Measurements from ENCODE around the gene CD79B. TPM values are rescaled to one million over a fixed set of nuclear protein-coding genes. Genes with fewer than 3 reads are reported as not detected.
A peak's percentile ranks its signal among the peaks of the same experiment; 100 is the strongest.

The CD79B gene
- total RNA-seq, 1 donor from 2014 or later: not detected

DNA sequence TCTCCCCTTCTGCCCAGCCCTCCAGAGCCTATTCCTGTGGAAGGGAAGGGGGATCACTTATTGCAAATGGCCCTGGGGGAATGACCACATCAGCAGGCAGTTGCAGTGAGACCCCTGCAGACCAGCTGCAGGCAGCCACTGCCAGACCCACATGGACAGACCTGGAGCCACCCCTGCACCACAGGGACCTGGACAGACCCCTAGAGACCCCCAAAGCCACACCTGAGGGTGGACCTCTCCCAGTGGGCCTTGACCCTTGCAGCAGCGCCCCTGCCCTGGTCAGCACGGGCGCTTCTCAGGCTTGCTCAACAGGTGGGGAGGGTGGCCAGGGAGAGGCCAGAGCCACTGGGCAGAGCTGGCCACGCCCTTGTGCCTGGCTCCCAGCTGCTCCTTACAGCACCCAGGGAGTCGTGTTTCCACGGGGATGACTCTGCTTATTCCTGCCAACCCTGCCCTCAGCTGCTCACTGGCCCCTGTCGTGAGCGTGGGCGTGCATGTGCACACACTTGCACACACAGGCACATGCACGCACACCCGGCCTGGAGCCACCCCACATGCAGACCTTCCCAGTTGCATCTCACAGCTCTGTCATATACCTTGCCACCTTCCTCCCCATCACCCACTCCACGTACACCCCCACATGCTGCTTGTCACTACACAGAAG, 41.9 kb upstream of the CD79B start:
- FAIRE-seq: peak; percentile 83
- DNase-seq (ENCODE audit: low read depth): peak; percentile 45
- no peaks in the 10 kb centered on the region for H3K27me3 ChIP-seq (ENCODE audit: control insufficient read depth, insufficient read depth, low read length)
- TF ChIP-seq, protein P1, sequence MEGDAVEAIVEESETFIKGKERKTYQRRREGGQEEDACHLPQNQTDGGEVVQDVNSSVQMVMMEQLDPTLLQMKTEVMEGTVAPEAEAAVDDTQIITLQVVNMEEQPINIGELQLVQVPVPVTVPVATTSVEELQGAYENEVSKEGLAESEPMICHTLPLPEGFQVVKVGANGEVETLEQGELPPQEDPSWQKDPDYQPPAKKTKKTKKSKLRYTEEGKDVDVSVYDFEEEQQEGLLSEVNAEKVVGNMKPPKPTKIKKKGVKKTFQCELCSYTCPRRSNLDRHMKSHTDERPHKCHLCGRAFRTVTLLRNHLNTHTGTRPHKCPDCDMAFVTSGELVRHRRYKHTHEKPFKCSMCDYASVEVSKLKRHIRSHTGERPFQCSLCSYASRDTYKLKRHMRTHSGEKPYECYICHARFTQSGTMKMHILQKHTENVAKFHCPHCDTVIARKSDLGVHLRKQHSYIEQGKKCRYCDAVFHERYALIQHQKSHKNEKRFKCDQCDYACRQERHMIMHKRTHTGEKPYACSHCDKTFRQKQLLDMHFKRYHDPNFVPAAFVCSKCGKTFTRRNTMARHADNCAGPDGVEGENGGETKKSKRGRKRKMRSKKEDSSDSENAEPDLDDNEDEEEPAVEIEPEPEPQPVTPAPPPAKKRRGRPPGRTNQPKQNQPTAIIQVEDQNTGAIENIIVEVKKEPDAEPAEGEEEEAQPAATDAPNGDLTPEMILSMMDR (IDR thresholded peaks at IDR 0.05; ENCODE audit: insufficient read depth, low read length, severe bottlenecking): no peak
- H3K36me3 ChIP-seq (ENCODE audit: control insufficient read depth, insufficient read depth, low read length): no peaks in the 10 kb centered on the region
- no peak overlapping the region for H3K4me3 ChIP-seq (ENCODE audit: low read depth, low read length)

DNA sequence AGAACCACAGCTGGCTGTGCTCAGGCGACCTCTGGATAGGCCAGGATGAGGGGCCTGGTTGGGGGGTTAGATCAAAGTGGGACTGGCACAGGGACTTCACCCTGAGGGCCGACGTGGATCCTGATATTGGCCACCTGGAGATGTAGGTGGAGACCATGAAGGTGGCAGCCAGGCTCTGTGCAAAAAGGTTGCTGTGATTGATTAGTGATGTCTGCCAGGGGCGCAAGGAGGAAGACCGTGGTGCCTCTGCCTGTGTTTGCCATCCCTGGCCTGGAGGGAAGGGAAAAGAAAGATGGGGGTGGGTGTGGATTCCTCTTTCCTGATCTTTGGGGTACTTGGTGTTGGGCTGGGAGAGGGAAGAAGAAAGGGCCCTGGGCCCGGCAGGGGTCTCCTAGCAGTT, 41.1 kb upstream of the CD79B start:
- no peak for FAIRE-seq
- TF ChIP-seq, protein P1 (IDR thresholded peaks at IDR 0.05; ENCODE audit: insufficient read depth, low read length, severe bottlenecking): no peak

DNA sequence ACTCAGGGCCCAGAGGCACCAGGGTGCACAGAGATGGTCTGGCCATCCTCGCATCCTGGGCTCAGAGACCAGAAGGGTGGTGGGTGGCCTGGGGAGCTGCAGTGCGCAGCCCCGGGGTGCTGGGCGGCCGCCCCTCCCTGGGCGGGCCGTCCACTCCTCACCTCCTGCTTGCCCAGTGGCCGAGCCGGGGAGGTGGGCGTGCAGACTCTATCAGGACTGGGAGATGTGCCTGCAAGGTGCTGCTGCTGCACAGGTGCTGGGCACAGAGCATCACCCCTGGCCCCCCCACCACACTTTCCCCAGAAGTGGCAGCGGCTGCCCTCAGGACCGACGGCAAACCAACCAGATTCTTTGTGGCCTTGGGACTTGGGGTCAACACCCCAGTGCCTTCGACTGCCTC, 40.7 kb upstream of the CD79B start, which contains the start of gene SCN4A:
Gene SCN4A (minus strand): TSS at position 123 of the 400 bp plus-strand sequence. CDS start 77 bp downstream, at position 46.
- DNase-seq (ENCODE audit: low read depth) (no peak), FAIRE-seq (no peak)
- TF ChIP-seq, protein P1 (IDR thresholded peaks at IDR 0.05; ENCODE audit: insufficient read depth, low read length, severe bottlenecking): no peak
- no peaks in the 10 kb centered on the region for H3K27me3 ChIP-seq (ENCODE audit: control insufficient read depth, insufficient read depth, low read length)
- no peaks in the 10 kb centered on the region for H3K36me3 ChIP-seq (ENCODE audit: control insufficient read depth, insufficient read depth, low read length)
- no peak within 1 kb of the TSS for H3K4me3 ChIP-seq (ENCODE audit: low read depth, low read length)

More for the DNA sequence above, 41.1 kb upstream of the CD79B start:
- Histone ChIP-seq H3K4me3 (ENCODE audit: low read depth, low read length) (no peak overlapping the region), H3K36me3 (ENCODE audit: control insufficient read depth, insufficient read depth, low read length) (no peaks in the 10 kb centered on the region), H3K27me3 (ENCODE audit: control insufficient read depth, insufficient read depth, low read length) (no peaks in the 10 kb centered on the region)
- no peak for DNase-seq (ENCODE audit: low read depth)

DNA sequence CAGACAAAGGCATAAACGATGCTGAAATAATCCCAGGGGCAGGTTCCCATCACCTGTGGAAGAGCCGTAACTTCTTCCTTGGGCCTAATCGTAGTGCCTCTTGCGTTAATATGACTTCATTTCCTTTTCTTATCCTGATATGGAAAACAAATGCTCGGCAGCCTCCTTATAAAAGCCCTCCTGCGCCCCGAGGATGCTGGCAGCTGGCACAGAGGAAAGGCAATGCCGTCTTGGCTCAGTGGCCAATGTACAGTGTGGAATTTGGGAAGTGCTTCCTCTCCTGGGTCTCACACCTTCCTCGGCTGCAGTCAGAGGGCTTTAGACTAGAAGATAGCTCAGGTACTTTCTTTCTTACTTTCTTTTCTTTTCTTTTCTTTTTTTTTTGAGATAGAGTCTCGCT, 37.1 kb upstream of the CD79B start:
- TF ChIP-seq, protein P1 (IDR thresholded peaks at IDR 0.05; ENCODE audit: insufficient read depth, low read length, severe bottlenecking): no peak
- FAIRE-seq: no peak
- H3K27me3 ChIP-seq (ENCODE audit: control insufficient read depth, insufficient read depth, low read length): no peaks in the 10 kb centered on the region
- H3K4me3 ChIP-seq (ENCODE audit: low read depth, low read length): no peak overlapping the region
- no peak for DNase-seq (ENCODE audit: low read depth)
- H3K36me3 ChIP-seq (ENCODE audit: control insufficient read depth, insufficient read depth, low read length): no peaks in the 10 kb centered on the region

DNA sequence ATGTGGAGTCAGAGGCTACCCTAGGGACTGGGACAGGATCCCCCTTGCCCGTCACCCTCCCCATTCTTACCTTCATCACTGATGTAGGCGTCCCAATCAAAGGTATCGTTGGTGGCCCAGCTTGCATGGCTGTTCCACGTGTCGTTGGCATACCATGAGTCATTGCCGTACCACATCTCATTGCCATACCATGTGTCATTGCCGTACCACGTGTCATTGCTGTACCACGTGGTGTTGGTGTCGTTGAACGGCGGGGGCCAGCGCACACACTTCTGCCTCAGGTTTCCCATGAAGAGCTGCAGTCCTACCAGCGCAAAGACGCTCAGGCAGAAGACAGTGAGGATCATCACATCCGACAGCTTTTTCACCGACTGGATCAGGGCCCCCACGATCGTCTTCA, 35.8 kb upstream of the CD79B start:
- no peaks in the 10 kb centered on the region for H3K27me3 ChIP-seq (ENCODE audit: control insufficient read depth, insufficient read depth, low read length)
- no peaks in the 10 kb centered on the region for H3K36me3 ChIP-seq (ENCODE audit: control insufficient read depth, insufficient read depth, low read length)
- TF ChIP-seq, protein P1 (IDR thresholded peaks at IDR 0.05; ENCODE audit: insufficient read depth, low read length, severe bottlenecking): no peak
- FAIRE-seq: no peak
- no peak for DNase-seq (ENCODE audit: low read depth)
- no peak overlapping the region for H3K4me3 ChIP-seq (ENCODE audit: low read depth, low read length)

Data from bronchial epithelial cell (primary cell).